ENCODE data around the gene PLXNB3. TPM values are rescaled to one million over a fixed set of nuclear protein-coding genes. Genes with fewer than 3 reads are reported as not detected.

PLXNB3 gene
- total and polyA plus RNA-seq, 2 of the 13 experiments (the other 11 are each of a cell fraction or from before 2014, with no cell fraction given) = 3.0 to 6.9 TPM

GRCh38 chrX:153740631-153741222 lies 23.3 kb upstream of the PLXNB3 start:
- FAIRE-seq = no peak
- intact Hi-C loops (cut with micrococcal nuclease; ENCODE audit: unreplicated experiment) (no loop called here), in situ Hi-C loops (cut with HindIII; ENCODE audit: extremely low pct_ligation_motif_present, low pct_unique_long_range_greater_than_20kb) (no loop called here)
- H4K20me1 ChIP-seq (ENCODE audit: insufficient read depth, low read length) = no peaks in the 10 kb centered on the region
- 100% methylated on average over 2 of the region's 16 CpGs for WGBS (ENCODE audit: low lambda C conversion rate)
- ATAC-seq = no peak
- H3K36me3 ChIP-seq (replicated peaks in 1 of 2; ENCODE audit: control insufficient read depth in 1 of 2, insufficient read depth in 2 of 2, low read length in 2 of 2) = 0 out of 5 replicates have a peak, but pooled peaks cover 0 to 3% of the 10 kb centered on the region in 2 experiments
- ChIA-PET CTCF (ENCODE audit: low intra/inter-chr PET ratio, low total read pairs) (no interaction called here), POLR2A (no interaction called here)
- no peak for DNase-seq (ENCODE audit: low spot score)
- H2AFZ ChIP-seq (ENCODE audit: low read length) = no peak overlapping the region
- BruUV-seq (replicated peaks) = no TSS peak
- no peak overlapping the region for H3K27ac ChIP-seq (ENCODE audit: extremely low read length, insufficient read depth, low read length)
- no peaks in the 10 kb centered on the region for H3K27me3 ChIP-seq (ENCODE audit: control insufficient read depth in 1 of 2, insufficient read depth in 2 of 2, low read length in 2 of 2)
- H3K4me3 ChIP-seq (replicated peaks in 1 of 3; ENCODE audit: insufficient read depth in 1 of 3, low read depth in 2 of 3, low read length in 3 of 3) = no peak overlapping the region
- no peaks in the 10 kb centered on the region for H3K79me2 ChIP-seq (ENCODE audit: insufficient read depth, low read length)
- H3K9ac ChIP-seq (ENCODE audit: insufficient read depth, low read depth, low read length) = no peak overlapping the region
- no peaks in the 10 kb centered on the region for H3K9me3 ChIP-seq (ENCODE audit: low read length)
- TF ChIP-seq RARG (CRISPR knock-in tag; IDR thresholded peaks at IDR 0.05; ENCODE audit: low read depth) = no peak
- no peak for TF ChIP-seq THAP11 (CRISPR knock-in tag; IDR thresholded peaks at IDR 0.05)
- no peak for TF ChIP-seq HNRNPLL (IDR thresholded peaks at IDR 0.05; ENCODE audit: low read depth, low read length, poor library complexity, severe bottlenecking)
- no peak for TF ChIP-seq ZNF326 (CRISPR knock-in tag; IDR thresholded peaks at IDR 0.05; ENCODE audit: borderline replicate concordance)
- TF ChIP-seq CBX1 (IDR thresholded peaks at IDR 0.05; ENCODE audit: low read depth) = no peak
- TF ChIP-seq NFATC3 (CRISPR knock-in tag; IDR thresholded peaks at IDR 0.05) = no peak
- TF ChIP-seq ZNF224 (CRISPR knock-in tag; IDR thresholded peaks at IDR 0.05) = no peak
- TF ChIP-seq SALL2 (CRISPR knock-in tag; IDR thresholded peaks at IDR 0.05) = no peak
- TF ChIP-seq ZNF687 (CRISPR knock-in tag; IDR thresholded peaks at IDR 0.05) = no peak
- TF ChIP-seq ZZZ3 (CRISPR knock-in tag; IDR thresholded peaks at IDR 0.05; ENCODE audit: borderline replicate concordance) = no peak
- no peak for TF ChIP-seq ZFP36L2 (CRISPR knock-in tag; IDR thresholded peaks at IDR 0.05)
- TF ChIP-seq ZNF557 (CRISPR knock-in tag; IDR thresholded peaks at IDR 0.05) = no peak
- TF ChIP-seq SIN3B (IDR thresholded peaks at IDR 0.05; ENCODE audit: low read length) = no peak
- TF ChIP-seq ZNF839 (CRISPR knock-in tag; IDR thresholded peaks at IDR 0.05; ENCODE audit: borderline replicate concordance) = no peak
- H3K4me2 ChIP-seq (ENCODE audit: low read depth, low read length) = no peak overlapping the region
- H3K4me1 ChIP-seq (ENCODE audit: insufficient read depth, low read length) = no peaks in the 10 kb centered on the region

Measured in HepG2 (cell line).